HCT116 (cell line): Measurements from ENCODE around the gene ST7L.

Experiments
- EZH2 ChIP-seq: fragments of 200-600 bp; sonication (generic); IDR thresholded peaks from 2 replicates; pipeline ENCODE4 v1.6.1; 2017; ENCODE audit warnings: antibody characterized with exemption, mixed run types
- POLR2A ChIP-seq: IDR thresholded peaks from 2 replicates; pipeline ENCODE4 v1.7.0; 2011; ENCODE audit warnings: borderline replicate concordance; ENCODE audit not compliant: insufficient read depth, insufficient read length; ENCODE audit errors: extremely low read depth
- SP1 ChIP-seq: IDR thresholded peaks from 2 replicates; pipeline ENCODE4 v1.6.1; 2012; ENCODE audit warnings: low read depth
- YY1 ChIP-seq: IDR thresholded peaks from 2 replicates; pipeline ENCODE4 v1.6.1; 2011; ENCODE audit warnings: low read length, low read depth, moderate library complexity, mild to moderate bottlenecking; ENCODE audit not compliant: insufficient replicate concordance; ENCODE audit errors: extremely low read depth
- TF ChIP-seq, protein P1 (sequence below), 3 experiments: fragments of 200-600 bp in 1 of 3; sonication (generic) in 1 of 3; IDR thresholded peaks in 2 of 3; conservative IDR thresholded peaks in 1 of 3; 2 replicates each; pipeline ENCODE4 v1.5.1; 2012 to 2017; ENCODE audit warnings: low read depth in 2 of 3, low read length in 2 of 3, antibody characterized with exemption in 1 of 3, borderline replicate concordance in 1 of 3, control low read depth in 1 of 3, mild to moderate bottlenecking in 1 of 3, mixed read lengths in 1 of 3, mixed run types in 1 of 3, moderate library complexity in 1 of 3; ENCODE audit not compliant: insufficient read depth in 1 of 3
- TF ChIP-seq, protein P2 (sequence below): IDR thresholded peaks from 2 replicates; pipeline ENCODE4 v1.6.1; 2012

DNA sequence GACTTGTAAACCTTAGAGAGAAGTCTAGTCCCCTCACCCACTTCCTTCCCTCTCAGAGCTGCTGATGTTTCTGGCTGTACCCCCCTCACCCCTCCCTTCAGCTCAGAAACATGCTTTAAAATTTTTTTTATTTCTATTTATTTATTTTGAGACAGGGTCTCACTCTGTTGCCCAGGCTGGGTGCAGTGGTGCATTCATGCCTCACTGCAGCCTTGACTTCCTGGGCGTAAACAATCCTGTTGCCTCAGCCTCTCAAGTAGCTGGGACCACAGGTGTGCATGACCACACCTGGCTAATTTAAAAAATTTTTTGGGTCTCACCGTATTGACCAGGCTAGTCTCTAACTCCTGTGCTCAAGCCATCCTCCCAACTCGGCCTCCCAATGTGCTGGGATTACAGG, 113.1 kb downstream of the ST7L start:
- no peak for TF ChIP-seq EZH2
- no peak for TF ChIP-seq POLR2A
- TF ChIP-seq, protein P1, sequence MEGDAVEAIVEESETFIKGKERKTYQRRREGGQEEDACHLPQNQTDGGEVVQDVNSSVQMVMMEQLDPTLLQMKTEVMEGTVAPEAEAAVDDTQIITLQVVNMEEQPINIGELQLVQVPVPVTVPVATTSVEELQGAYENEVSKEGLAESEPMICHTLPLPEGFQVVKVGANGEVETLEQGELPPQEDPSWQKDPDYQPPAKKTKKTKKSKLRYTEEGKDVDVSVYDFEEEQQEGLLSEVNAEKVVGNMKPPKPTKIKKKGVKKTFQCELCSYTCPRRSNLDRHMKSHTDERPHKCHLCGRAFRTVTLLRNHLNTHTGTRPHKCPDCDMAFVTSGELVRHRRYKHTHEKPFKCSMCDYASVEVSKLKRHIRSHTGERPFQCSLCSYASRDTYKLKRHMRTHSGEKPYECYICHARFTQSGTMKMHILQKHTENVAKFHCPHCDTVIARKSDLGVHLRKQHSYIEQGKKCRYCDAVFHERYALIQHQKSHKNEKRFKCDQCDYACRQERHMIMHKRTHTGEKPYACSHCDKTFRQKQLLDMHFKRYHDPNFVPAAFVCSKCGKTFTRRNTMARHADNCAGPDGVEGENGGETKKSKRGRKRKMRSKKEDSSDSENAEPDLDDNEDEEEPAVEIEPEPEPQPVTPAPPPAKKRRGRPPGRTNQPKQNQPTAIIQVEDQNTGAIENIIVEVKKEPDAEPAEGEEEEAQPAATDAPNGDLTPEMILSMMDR (IDR thresholded peaks at IDR 0.05 in 2 of 3, conservative IDR thresholded peaks at IDR 0.05 in 1 of 3; ENCODE audit: borderline replicate concordance in 1 of 3, insufficient read depth in 1 of 3, low read depth in 2 of 3, low read length in 2 of 3), result no peak
- TF ChIP-seq SP1, result no peak
- no peak for TF ChIP-seq YY1
- TF ChIP-seq, protein P2, sequence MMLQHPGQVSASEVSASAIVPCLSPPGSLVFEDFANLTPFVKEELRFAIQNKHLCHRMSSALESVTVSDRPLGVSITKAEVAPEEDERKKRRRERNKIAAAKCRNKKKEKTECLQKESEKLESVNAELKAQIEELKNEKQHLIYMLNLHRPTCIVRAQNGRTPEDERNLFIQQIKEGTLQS, result no peak
